WI38 (cell line): ENCODE results near the gene DAGLB.
"Not testable (repeated sequence)": the region's sequence is repeated elsewhere in the genome, so short reads cannot be mapped to it uniquely, and the experiment has no call there.

Source experiments
- H3K4me3 ChIP-seq: 2 replicates; pipeline ENCODE4 v1.5.1; 2011; ENCODE audit warnings: low read depth, mild to moderate bottlenecking, control low read depth, low read length
- TF ChIP-seq, protein P1 (sequence below): IDR thresholded peaks from 2 replicates; pipeline ENCODE4 v1.5.1; 2012; ENCODE audit warnings: low read depth, mild to moderate bottlenecking, control low read depth, low read length

The DAGLB gene

DNA sequence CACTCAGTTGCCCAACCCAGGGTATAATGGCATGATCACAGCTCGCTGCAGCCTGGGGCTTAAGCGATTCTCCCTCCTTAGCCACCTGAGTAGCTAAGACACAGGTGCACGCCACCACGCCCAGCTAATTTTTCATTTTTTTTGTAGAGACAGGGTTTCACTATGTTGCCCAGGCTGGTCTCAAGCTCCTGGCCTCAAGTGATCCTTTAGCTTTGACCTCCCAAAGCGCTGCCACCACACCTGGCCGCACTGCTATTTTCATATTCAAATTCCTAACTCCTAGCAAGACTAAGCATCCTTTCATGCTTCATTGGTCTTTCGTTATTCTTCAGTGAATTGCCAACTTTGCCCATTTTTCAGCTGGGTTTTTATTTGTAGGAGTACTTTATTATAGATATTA lies 30.4 kb upstream of the DAGLB start:
- TF ChIP-seq, protein P1, sequence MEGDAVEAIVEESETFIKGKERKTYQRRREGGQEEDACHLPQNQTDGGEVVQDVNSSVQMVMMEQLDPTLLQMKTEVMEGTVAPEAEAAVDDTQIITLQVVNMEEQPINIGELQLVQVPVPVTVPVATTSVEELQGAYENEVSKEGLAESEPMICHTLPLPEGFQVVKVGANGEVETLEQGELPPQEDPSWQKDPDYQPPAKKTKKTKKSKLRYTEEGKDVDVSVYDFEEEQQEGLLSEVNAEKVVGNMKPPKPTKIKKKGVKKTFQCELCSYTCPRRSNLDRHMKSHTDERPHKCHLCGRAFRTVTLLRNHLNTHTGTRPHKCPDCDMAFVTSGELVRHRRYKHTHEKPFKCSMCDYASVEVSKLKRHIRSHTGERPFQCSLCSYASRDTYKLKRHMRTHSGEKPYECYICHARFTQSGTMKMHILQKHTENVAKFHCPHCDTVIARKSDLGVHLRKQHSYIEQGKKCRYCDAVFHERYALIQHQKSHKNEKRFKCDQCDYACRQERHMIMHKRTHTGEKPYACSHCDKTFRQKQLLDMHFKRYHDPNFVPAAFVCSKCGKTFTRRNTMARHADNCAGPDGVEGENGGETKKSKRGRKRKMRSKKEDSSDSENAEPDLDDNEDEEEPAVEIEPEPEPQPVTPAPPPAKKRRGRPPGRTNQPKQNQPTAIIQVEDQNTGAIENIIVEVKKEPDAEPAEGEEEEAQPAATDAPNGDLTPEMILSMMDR: no peak
- H3K4me3 ChIP-seq: no peak overlapping the region

DNA sequence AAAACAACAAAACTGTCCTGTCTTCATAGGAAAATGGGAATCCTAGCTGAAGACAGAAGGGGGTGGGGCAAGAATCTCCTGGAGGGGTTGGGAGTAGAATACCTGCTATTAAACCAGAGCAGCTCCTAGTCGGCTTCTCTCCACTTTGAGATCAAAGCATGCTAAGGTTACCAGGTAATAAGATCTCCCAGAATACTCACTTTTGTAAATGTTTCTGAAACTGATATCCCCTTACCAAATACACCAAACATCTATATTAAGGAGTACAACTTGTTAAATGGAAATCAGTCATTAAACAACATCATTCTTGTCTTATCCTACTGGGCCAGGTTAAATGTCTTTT lies 29.5 kb upstream of the DAGLB start:
- TF ChIP-seq, protein P1: no peak
- H3K4me3 ChIP-seq: no peak overlapping the region

DNA sequence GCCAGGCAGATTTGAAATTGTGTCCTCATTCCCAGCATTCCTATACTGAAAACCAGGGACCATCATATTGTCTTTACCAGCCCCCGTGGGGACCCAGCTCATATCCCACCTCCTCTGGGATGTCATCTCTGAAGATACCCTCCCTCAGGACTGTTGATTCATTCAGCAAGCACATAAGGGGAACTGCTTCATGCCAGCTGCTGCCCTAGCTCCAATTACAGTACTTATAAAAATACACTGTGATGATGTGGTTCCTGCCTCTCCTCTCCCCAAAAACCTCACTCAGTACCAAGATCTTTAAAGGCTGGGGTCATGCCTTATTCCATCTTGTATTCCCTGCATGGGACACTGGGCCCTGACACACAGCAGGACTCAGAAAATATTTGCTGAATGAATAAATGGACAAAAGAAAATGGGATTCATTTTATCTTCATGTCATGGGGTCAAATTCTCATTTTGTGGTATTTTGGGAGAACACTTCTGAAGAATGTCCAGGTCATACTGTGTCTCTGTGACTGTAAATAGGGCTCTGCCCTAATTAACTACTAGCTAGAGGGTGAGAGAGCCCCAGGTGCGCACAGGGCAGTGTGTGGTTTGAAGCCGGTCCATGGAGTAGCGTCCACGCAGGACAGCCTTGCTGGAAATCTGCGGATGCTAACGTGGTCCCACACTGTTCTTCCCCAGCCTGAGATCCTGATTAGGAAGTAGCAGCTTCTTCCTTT lies 29.0 kb upstream of the DAGLB start:
- H3K4me3 ChIP-seq: no peak overlapping the region
- TF ChIP-seq, protein P1: no peak

DNA sequence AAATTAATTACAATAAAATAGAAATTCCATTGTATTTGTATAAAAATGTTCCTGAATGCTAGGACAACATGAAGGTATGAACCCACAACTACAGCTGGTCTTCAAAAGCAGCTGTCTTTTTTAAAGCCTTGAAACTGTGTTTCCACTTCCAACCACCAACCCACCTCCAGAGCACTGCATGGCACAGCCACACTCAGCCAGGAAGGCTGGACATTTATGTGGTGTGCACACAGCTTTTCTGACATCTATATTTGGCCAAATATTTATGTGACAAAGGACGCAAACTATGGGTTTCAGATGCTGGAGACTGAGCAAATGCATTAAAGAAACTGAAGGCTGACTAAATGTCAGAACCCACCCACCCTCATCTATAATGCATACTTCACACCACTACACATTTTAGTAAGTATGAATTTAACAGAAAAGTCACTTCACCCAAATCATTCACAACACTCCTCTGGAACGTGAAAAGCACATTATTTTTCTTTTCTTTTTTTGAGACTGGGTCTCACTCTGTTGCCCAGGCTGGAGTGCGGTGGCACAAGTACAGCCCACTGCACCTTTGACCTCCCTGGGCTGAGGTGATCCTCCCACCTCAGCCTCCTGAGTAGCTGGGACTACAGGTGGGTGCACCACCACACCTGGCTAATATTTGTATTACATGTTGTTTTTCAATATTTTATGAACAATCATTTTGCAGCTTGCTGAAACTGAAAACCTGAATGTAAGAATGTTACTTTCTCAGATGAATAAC lies 27.9 kb upstream of the DAGLB start:
- no peak overlapping the region for H3K4me3 ChIP-seq
- TF ChIP-seq, protein P1: no peak

DNA sequence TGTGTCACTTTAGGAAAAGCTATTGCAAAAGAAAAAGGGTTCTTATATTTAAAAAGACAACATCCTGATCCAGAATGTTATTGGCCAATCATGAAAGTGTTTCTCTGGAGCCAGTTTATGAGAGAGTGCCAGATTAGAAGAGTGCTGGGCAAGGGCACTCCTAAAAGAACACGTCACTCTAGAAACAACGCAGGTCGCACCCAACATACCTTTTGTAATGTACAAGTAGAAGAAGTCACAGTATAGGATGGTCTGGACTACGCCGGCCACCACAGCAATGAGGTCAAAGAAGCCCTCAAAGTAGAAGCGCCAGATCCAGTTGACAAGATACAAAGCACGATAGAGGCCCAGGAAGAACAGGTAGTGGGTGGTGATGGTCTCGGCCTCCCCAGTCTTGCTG lies 18.1 kb upstream of the DAGLB start:
- H3K4me3 ChIP-seq: no peak overlapping the region
- TF ChIP-seq, protein P1: no peak

DNA sequence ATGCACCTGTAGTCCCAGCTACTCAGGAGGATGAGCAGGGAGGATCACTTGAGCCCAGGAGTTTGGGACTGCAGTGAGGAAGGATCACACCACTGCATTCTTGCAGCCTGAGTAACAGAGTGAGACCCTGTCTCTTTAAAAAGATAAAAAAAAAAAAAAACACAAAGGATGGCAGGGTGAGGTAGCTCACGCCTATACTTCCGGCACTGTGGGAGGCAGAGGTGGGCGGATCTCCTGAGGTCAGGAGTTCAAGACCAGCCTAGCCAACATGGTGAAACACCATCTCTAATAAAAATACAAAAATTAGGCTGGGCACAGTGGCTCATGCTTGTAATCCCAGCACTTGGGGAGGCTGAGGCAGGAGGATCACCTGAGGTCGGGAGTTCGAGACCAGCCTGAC lies 15.9 kb upstream of the DAGLB start:
- H3K4me3 ChIP-seq: not testable (repeated sequence)

DNA sequence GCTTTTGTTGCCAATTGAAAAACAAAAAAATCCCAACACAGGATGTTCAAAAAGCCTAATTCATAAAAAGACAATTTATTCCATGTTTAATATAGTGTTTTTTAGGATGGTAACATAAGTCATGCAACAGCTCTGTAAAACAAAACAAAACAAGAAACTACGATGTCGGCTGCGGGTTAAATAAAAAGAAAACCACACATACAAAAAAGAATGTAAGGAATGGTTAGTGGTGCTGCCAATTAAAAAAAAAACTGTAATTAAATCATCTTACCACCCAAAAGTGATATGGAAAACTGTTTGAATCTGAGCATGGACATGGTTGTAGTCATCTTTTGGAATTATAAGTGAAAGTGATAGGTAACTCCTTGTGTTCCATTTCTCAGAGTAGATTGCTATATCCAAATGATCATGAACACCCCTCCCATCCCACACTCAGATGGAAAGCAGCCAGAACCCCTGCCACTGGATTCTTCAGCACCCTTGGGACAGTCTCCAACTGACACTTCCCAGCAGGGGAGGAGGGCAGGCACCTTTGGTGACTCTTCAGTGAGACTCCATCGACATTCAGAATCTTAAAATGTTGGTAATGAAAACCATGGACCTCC lies 14.3 kb upstream of the DAGLB start:
- TF ChIP-seq, protein P1: no peak

More for the DNA sequence above, 14.3 kb upstream of the DAGLB start:
- H3K4me3 ChIP-seq: no peak overlapping the region
